Neural cell (in vitro differentiated cells): ENCODE results near the gene MFN1. TPM values are rescaled to one million over a fixed set of nuclear protein-coding genes. Genes with fewer than 3 reads are reported as not detected.

Experiments
- H2AFZ ChIP-seq: fragments of 200-600, 300-800 bp; sonication (generic), shearing (Covaris generic); 2 replicates; pipeline ENCODE4 v1.6.0; 2014; ENCODE audit warnings: low read depth, mild to moderate bottlenecking, antibody characterized with exemption, low read length, moderate library complexity
- H3F3A ChIP-seq: fragments of 200-600 bp; shearing (Covaris generic); 2 replicates; pipeline ENCODE4 v1.6.1; 2016; ENCODE audit warnings: mild to moderate bottlenecking, moderate library complexity, mixed read lengths, antibody characterized with exemption, low read length; ENCODE audit not compliant: insufficient read depth, poor library complexity, severe bottlenecking
- H3K27ac ChIP-seq: fragments of 200-600, 300-800 bp; sonication (generic), shearing (Covaris generic); 2 replicates; pipeline ENCODE4 v1.5.1; 2014; ENCODE audit warnings: mild to moderate bottlenecking, low read length, moderate library complexity
- H3K27me3 ChIP-seq: fragments of 300-800, 200-600 bp; sonication (generic), shearing (Covaris generic); 2 replicates; pipeline ENCODE4 v1.6.0; 2014; ENCODE audit warnings: mild to moderate bottlenecking, low read depth, low read length, moderate library complexity; ENCODE audit not compliant: insufficient read depth
- H3K36me3 ChIP-seq: fragments of 300-800, 200-600 bp; sonication (generic), shearing (Covaris generic); 2 replicates; pipeline ENCODE4 v1.5.1; 2014; ENCODE audit warnings: mild to moderate bottlenecking, antibody characterized with exemption, low read length, moderate library complexity; ENCODE audit not compliant: insufficient read depth
- H3K4me2 ChIP-seq: fragments of 300-800, 200-600 bp; sonication (generic), shearing (Covaris generic); 2 replicates; pipeline ENCODE4 v1.6.0; 2014; ENCODE audit warnings: mild to moderate bottlenecking, low read length
- H3K4me3 ChIP-seq: fragments of 300-800, 200-600 bp; sonication (generic), shearing (Covaris generic); 2 replicates; pipeline ENCODE4 v1.5.1; 2014; ENCODE audit warnings: mild to moderate bottlenecking, low read length, moderate library complexity
- H3K79me2 ChIP-seq: fragments of 200-600 bp; shearing (Covaris generic); replicated peaks from 2 replicates; pipeline ENCODE4 v1.6.0; 2014; ENCODE audit warnings: mild to moderate bottlenecking, low read length, moderate library complexity; ENCODE audit not compliant: insufficient read depth
- H3K9ac ChIP-seq: fragments of 300-800, 200-600 bp; sonication (generic), shearing (Covaris generic); 2 replicates; pipeline ENCODE4 v1.6.1; 2016; ENCODE audit warnings: mild to moderate bottlenecking, low read length, mixed read lengths
- H3K9me2 ChIP-seq: fragments of 200-600 bp; shearing (Covaris generic); 2 replicates; pipeline ENCODE4 v1.6.1; 2016; ENCODE audit warnings: mild to moderate bottlenecking, low read length, mixed read lengths; ENCODE audit not compliant: insufficient read depth
- H3K9me3 ChIP-seq: fragments of 200-600, 300-800 bp; sonication (generic), shearing (Covaris generic); 2 replicates; pipeline ENCODE4 v1.6.1; 2016; ENCODE audit warnings: mild to moderate bottlenecking, mixed run types, low read length, moderate library complexity, mixed read lengths
- H4K20me1 ChIP-seq: fragments of 200-600 bp; shearing (Covaris generic); 2 replicates; pipeline ENCODE4 v1.6.1; 2016; ENCODE audit warnings: mild to moderate bottlenecking, mixed run types; ENCODE audit not compliant: insufficient read depth
- EP300 ChIP-seq: fragments of 450-650 bp; conservative IDR thresholded peaks from 2 replicates; pipeline ENCODE4 v1.6.1; 2014; ENCODE audit warnings: antibody characterized with exemption, mild to moderate bottlenecking, moderate library complexity; ENCODE audit not compliant: poor library complexity, severe bottlenecking
- EZH2 ChIP-seq: fragments of 200-600, 300-800 bp; shearing (Covaris generic), sonication (generic); IDR thresholded peaks from 2 replicates; pipeline ENCODE4 v1.6.1; 2014; ENCODE audit warnings: antibody characterized with exemption, low read length, borderline replicate concordance, mild to moderate bottlenecking; ENCODE audit not compliant: insufficient read depth, poor library complexity, severe bottlenecking
- MXI1 ChIP-seq: fragments of 450-650 bp; conservative IDR thresholded peaks from 2 replicates; pipeline ENCODE4 v1.6.1; 2014; ENCODE audit warnings: antibody characterized with exemption, mild to moderate bottlenecking; ENCODE audit not compliant: poor library complexity, severe bottlenecking
- POLR2AphosphoS5 ChIP-seq: IDR thresholded peaks from 2 replicates; pipeline ENCODE4 v1.6.1; 2012
- RAD21 ChIP-seq: fragments of 450-650 bp; conservative IDR thresholded peaks from 2 replicates; pipeline ENCODE4 v1.6.1; 2014; ENCODE audit warnings: antibody characterized with exemption, mild to moderate bottlenecking, moderate library complexity
- SMC3 ChIP-seq: fragments of 450-650 bp; conservative IDR thresholded peaks from 2 replicates; pipeline ENCODE4 v1.6.1; 2014; ENCODE audit warnings: antibody characterized with exemption, mild to moderate bottlenecking, moderate library complexity; ENCODE audit not compliant: poor library complexity
- TAF1 ChIP-seq: IDR thresholded peaks from 2 replicates; pipeline ENCODE4 v1.6.1; 2012; ENCODE audit warnings: low read depth
- polyA plus RNA-seq: library from polyadenylated mRNA; depleted of rRNA; stranded (reverse); fragments of >200 nt; gene quantifications from 2 replicates; pipeline ENCODE4 v1.2.3, GENCODE V29; 2014
- TF ChIP-seq, protein P1 (sequence below): IDR thresholded peaks from 2 replicates; pipeline ENCODE4 v1.6.1; 2012; ENCODE audit warnings: borderline replicate concordance
- TF ChIP-seq, protein P2 (sequence below): fragments of 450-650 bp; IDR thresholded peaks from 2 replicates; pipeline ENCODE4 v1.5.1; 2014; ENCODE audit warnings: antibody characterized with exemption, mild to moderate bottlenecking, moderate library complexity; ENCODE audit not compliant: poor library complexity, severe bottlenecking

MFN1 gene
- polyA plus RNA-seq, 1 donor from 2014 or later = 78.8 TPM

GRCh38 chr3:179321668-179322285 lies 25.7 kb upstream of the MFN1 start:
- Histone ChIP-seq H3F3A (peaks cover 10% of the 10 kb centered on the region), H3K9ac (no peak overlapping the region), H3K27ac (peak overlapping the region; percentile 15), H3K4me2 (no peak overlapping the region), H2AFZ (no peak overlapping the region), H3K79me2 (peaks cover 28% of the 10 kb centered on the region), H3K27me3 (no peaks in the 10 kb centered on the region), H3K9me3 (no peaks in the 10 kb centered on the region), H3K9me2 (no peaks in the 10 kb centered on the region), H3K36me3 (no peaks in the 10 kb centered on the region), H3K4me3 (peak overlapping the region; percentile 100), H4K20me1 (no peaks in the 10 kb centered on the region)
- TF ChIP-seq MXI1 (no peak), EZH2 (no peak), SMC3 (peak; percentile 44), RAD21 (peak; percentile 61), EP300 (no peak)
- TF ChIP-seq, protein P1, sequence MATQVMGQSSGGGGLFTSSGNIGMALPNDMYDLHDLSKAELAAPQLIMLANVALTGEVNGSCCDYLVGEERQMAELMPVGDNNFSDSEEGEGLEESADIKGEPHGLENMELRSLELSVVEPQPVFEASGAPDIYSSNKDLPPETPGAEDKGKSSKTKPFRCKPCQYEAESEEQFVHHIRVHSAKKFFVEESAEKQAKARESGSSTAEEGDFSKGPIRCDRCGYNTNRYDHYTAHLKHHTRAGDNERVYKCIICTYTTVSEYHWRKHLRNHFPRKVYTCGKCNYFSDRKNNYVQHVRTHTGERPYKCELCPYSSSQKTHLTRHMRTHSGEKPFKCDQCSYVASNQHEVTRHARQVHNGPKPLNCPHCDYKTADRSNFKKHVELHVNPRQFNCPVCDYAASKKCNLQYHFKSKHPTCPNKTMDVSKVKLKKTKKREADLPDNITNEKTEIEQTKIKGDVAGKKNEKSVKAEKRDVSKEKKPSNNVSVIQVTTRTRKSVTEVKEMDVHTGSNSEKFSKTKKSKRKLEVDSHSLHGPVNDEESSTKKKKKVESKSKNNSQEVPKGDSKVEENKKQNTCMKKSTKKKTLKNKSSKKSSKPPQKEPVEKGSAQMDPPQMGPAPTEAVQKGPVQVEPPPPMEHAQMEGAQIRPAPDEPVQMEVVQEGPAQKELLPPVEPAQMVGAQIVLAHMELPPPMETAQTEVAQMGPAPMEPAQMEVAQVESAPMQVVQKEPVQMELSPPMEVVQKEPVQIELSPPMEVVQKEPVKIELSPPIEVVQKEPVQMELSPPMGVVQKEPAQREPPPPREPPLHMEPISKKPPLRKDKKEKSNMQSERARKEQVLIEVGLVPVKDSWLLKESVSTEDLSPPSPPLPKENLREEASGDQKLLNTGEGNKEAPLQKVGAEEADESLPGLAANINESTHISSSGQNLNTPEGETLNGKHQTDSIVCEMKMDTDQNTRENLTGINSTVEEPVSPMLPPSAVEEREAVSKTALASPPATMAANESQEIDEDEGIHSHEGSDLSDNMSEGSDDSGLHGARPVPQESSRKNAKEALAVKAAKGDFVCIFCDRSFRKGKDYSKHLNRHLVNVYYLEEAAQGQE = no peak
- TF ChIP-seq, protein P2, sequence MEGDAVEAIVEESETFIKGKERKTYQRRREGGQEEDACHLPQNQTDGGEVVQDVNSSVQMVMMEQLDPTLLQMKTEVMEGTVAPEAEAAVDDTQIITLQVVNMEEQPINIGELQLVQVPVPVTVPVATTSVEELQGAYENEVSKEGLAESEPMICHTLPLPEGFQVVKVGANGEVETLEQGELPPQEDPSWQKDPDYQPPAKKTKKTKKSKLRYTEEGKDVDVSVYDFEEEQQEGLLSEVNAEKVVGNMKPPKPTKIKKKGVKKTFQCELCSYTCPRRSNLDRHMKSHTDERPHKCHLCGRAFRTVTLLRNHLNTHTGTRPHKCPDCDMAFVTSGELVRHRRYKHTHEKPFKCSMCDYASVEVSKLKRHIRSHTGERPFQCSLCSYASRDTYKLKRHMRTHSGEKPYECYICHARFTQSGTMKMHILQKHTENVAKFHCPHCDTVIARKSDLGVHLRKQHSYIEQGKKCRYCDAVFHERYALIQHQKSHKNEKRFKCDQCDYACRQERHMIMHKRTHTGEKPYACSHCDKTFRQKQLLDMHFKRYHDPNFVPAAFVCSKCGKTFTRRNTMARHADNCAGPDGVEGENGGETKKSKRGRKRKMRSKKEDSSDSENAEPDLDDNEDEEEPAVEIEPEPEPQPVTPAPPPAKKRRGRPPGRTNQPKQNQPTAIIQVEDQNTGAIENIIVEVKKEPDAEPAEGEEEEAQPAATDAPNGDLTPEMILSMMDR = peak; percentile 59

DNA sequence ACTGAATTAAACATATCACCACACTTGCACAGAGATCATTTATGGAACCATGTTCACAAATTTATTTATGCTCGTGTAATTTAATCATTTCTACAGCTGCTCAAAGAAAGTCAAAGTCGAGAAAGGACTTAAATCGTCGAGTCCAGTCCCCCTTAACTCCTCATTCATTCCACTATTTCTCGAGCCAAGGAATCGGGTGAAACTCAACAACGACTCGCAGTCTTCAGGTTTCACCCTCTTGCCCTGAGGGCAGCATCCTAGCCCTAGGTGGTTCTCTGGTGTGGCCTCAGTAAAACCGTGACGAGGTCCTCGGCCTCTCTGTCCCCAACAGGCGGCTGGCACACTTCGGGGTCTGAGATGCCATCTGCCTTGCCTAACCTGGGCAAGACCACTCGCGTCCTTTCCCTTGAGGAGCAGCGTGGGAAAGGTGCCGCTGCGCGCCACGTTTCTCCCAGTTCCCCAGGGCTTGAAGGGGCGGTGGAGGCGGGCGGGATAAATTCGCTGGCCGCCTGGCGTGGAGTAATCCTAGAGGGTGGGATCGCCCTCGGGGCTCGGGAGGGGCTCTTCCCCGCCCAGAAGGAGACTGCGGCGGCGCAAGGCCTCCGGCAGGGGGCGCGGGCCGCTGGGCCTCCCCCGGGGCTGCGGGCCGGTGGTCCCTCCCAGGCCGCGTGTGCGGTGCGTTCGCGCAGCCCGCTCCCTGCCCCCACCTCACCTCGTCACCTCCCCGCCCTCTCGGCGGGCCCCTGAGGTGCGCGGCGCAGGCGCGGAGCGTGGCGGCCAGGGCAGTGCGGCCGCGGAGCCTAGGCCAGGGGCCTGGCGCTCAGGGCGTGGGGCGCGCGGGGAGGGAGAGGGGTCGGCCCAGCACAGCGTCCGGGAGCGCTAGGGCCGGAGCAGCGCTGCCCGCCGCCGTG lies 25.0 kb upstream of the MFN1 start, which contains the start of gene ZNF639:
TSS of gene ZNF639 (plus strand) at position 746 of the 911 bp plus-strand sequence. CDS start 5,263 bp downstream, outside the sequence.
- H3K27ac ChIP-seq = peak within 1 kb of the TSS; percentile 65
- no peaks in the 10 kb centered on the region for H3K9me3 ChIP-seq
- H3K9ac ChIP-seq = peak within 1 kb of the TSS; percentile 92
- no peak for TF ChIP-seq TAF1
- TF ChIP-seq POLR2AphosphoS5 = peak; percentile 85
- TF ChIP-seq, protein P2 = peak; percentile 96
- TF ChIP-seq MXI1 = peak; percentile 76
- peak; percentile 53 for TF ChIP-seq RAD21
- peak; percentile 75 for TF ChIP-seq SMC3
- TF ChIP-seq, protein P1 = no peak
- TF ChIP-seq EP300 = peak; percentile 68
- TF ChIP-seq EZH2 = no peak
- H3K9me2 ChIP-seq = no peaks in the 10 kb centered on the region
- peak within 1 kb of the TSS; percentile 100 for H3K4me3 ChIP-seq
- H3K4me2 ChIP-seq = peak within 1 kb of the TSS; percentile 83
- no peaks in the 10 kb centered on the region for H4K20me1 ChIP-seq
- no peaks in the 10 kb centered on the region for H3K36me3 ChIP-seq
- no peaks in the 10 kb centered on the region for H3K27me3 ChIP-seq
- H3F3A ChIP-seq = peaks cover 10% of the 10 kb centered on the region
- peak within 1 kb of the TSS; percentile 84 for H2AFZ ChIP-seq
- peaks cover 34% of the 10 kb centered on the region for H3K79me2 ChIP-seq
